Measurements from ENCODE around the gene MAB21L2. TPM values are rescaled to one million over a fixed set of nuclear protein-coding genes. Genes with fewer than 3 reads are reported as not detected.

MAB21L2 gene
- total and polyA plus RNA-seq, 2 of the 13 experiments (the other 11 are each of a cell fraction or from before 2014, with no cell fraction given), result not detected

- CTCF ChIA-PET (ENCODE audit: low intra/inter-chr PET ratio, low total read pairs), result no interaction called here
- no TSS peak for BruUV-seq (replicated peaks)
- TF ChIP-seq RFX5 (IDR thresholded peaks at IDR 0.05; ENCODE audit: low read depth, low read length) (no peak), ZNF672 (CRISPR knock-in tag; IDR thresholded peaks at IDR 0.05) (no peak), ZNF282 (IDR thresholded peaks at IDR 0.05; ENCODE audit: partially characterized antibody) (no peak), XRCC5 (optimal IDR thresholded peaks at IDR 0.05; ENCODE audit: low read length) (no peak), ZNF549 (CRISPR knock-in tag; IDR thresholded peaks at IDR 0.05) (no peak), NRL (CRISPR knock-in tag; IDR thresholded peaks at IDR 0.05; ENCODE audit: borderline replicate concordance) (no peak), E2F2 (CRISPR knock-in tag; IDR thresholded peaks at IDR 0.05; ENCODE audit: borderline replicate concordance) (no peak), PREB (CRISPR knock-in tag; IDR thresholded peaks at IDR 0.05) (no peak), DR1 (CRISPR knock-in tag; IDR thresholded peaks at IDR 0.05) (no peak), ZNF318 (CRISPR knock-in tag; IDR thresholded peaks at IDR 0.05) (no peak), GLMP (CRISPR knock-in tag; IDR thresholded peaks at IDR 0.05; ENCODE audit: borderline replicate concordance) (no peak), ZNF446 (CRISPR knock-in tag; IDR thresholded peaks at IDR 0.05) (no peak)
Observed at GRCh38 chr4:150589157-150589556, 7.2 kb downstream of the MAB21L2 start.

More at GRCh38 chr4:150589157-150589556, 7.2 kb downstream of the MAB21L2 start:
- DNase-seq (ENCODE audit: low spot score) (no peak), FAIRE-seq (no peak), ATAC-seq (no peak)
- no peaks in the 10 kb centered on the region for H3K79me2 ChIP-seq (ENCODE audit: insufficient read depth, low read length)
- POLR2A ChIA-PET, result no interaction called here
- WGBS (ENCODE audit: low lambda C conversion rate), result 88% methylated on average over 2 of the region's 2 CpGs
- no peak overlapping the region for H3K4me3 ChIP-seq (replicated peaks in 1 of 3; ENCODE audit: insufficient read depth in 1 of 3, low read depth in 2 of 3, low read length in 3 of 3)
- in situ Hi-C loops (cut with HindIII; ENCODE audit: extremely low pct_ligation_motif_present, low pct_unique_long_range_greater_than_20kb), result no loop called here
- H3K4me1 ChIP-seq (ENCODE audit: insufficient read depth, low read length), result peaks cover 7% of the 10 kb centered on the region; the same call in 1 of the 2 replicates
- no peak overlapping the region for H2AFZ ChIP-seq (ENCODE audit: low read length)
- peaks cover 0 to 13% of the 10 kb centered on the region in 2 experiments; a peak in 1 of 5 replicates for H3K36me3 ChIP-seq (replicated peaks in 1 of 2; ENCODE audit: control insufficient read depth in 1 of 2, insufficient read depth in 2 of 2, low read length in 2 of 2)
- intact Hi-C loops (cut with micrococcal nuclease; ENCODE audit: unreplicated experiment), result no loop called here
- no peak overlapping the region for H3K4me2 ChIP-seq (ENCODE audit: low read depth, low read length)
- no peak overlapping the region for H3K9ac ChIP-seq (ENCODE audit: insufficient read depth, low read depth, low read length)
- no peaks in the 10 kb centered on the region for H3K9me3 ChIP-seq (ENCODE audit: low read length)
- no peaks in the 10 kb centered on the region for H3K27me3 ChIP-seq (ENCODE audit: control insufficient read depth in 1 of 2, insufficient read depth in 2 of 2, low read length in 2 of 2)
- no peak overlapping the region for H3K27ac ChIP-seq (ENCODE audit: extremely low read length, insufficient read depth, low read length)
- no peaks in the 10 kb centered on the region for H4K20me1 ChIP-seq (ENCODE audit: insufficient read depth, low read length)

Measured in HepG2 (cell line).